ENCODE data around the gene SORCS2. TPM values are rescaled to one million over a fixed set of nuclear protein-coding genes. Genes with fewer than 3 reads are reported as not detected.

The SORCS2 gene
- total RNA-seq, 2 donors from 2014 or later, result 1.0 to 4.4 TPM

DNA sequence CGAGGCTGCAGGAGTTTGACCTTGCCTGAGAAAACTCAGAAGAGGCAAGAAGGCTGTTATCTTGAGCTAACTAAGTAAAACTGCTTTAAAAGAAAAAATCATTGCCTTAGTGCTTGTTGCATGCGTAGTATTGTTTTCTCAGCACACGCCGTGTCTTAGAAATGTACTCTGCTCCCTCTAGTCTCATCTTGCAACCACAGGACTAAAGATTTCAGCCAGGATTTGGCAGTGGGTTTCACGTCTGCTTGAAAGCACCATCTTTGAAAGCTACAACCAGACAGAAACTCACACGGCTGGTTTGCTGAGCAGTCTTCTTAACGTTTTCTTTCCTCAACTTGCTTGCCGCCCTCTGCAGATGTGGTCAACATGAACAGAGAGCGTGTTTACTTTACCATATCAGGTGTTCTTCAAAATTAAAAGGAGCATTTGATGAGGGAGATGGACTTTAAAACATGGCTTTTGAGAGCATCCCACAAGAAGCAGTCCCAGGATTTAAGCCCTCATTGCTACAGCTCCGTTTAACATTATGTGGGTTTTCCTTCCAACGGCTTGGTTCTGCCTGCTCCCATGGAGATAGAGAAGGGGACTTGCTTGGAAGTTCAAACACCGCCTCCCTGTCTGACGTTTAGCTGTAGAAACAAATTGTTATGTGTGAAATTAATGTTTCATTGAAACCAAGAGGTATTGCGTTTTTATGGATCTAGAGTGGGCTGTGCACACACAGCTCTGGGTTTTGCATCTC, 3.4 kb downstream of the SORCS2 start:
- no peaks in the 10 kb centered on the region for H3K36me3 ChIP-seq
- no peak overlapping the region for H3K4me3 ChIP-seq
- no peak overlapping the region for H3K27ac ChIP-seq
- no peak for DNase-seq (ENCODE audit: low spot score)
- 28% methylated on average over 14 of the region's 14 CpGs for WGBS
- intact Hi-C loops (cut with DNase I), result loop anchor here (10.0 kb wide), 2 partner anchors 269 to 789 kb away; no protein-coding TSS in a partner anchor
- peaks cover 3% of the 10 kb centered on the region for H3K4me1 ChIP-seq (replicated peaks)
- TF ChIP-seq POLR2A (IDR thresholded peaks at IDR 0.05) (no peak), CTCF (IDR thresholded peaks at IDR 0.05) (no peak), POLR2AphosphoS5 (IDR thresholded peaks at IDR 0.05) (no peak)
- no peaks in the 10 kb centered on the region for H3K9me3 ChIP-seq
- H3K27me3 ChIP-seq (replicated peaks; ENCODE audit: insufficient read depth), result peaks cover 11% of the 10 kb centered on the region

DNA sequence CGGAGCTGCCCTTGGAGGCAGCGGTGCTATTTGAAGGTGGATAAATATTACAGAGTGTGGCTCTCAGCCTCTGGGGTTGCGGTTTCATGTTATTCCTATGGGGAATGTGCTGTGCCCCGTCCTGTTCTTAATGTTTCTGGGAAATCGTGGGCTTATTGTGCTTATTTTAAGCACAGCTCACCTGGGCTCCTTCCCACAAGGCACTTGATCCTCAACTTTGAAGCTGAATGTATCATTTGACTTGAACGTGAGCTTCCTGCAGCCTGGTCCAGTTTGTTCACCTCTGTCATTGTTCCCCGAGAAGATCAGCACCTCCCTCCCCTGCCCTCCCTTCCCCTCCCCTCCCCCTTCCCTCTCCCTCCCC, 3.9 kb downstream of the SORCS2 start:
- WGBS, result 20% methylated on average over 7 of the region's 7 CpGs
- Histone ChIP-seq H3K27ac (no peak overlapping the region), H3K4me1 (replicated peaks) (peaks cover 3% of the 10 kb centered on the region), H3K9me3 (no peaks in the 10 kb centered on the region), H3K4me3 (no peak overlapping the region), H3K36me3 (no peaks in the 10 kb centered on the region), H3K27me3 (replicated peaks; ENCODE audit: insufficient read depth) (peaks cover 11% of the 10 kb centered on the region)
- TF ChIP-seq POLR2AphosphoS5 (IDR thresholded peaks at IDR 0.05) (no peak), CTCF (IDR thresholded peaks at IDR 0.05) (no peak), POLR2A (IDR thresholded peaks at IDR 0.05) (no peak)
- DNase-seq (ENCODE audit: low spot score), result no peak
- intact Hi-C loops (cut with DNase I), result loop anchor here (10.0 kb wide), 2 partner anchors 269 to 789 kb away; no protein-coding TSS in a partner anchor

GRCh38 chr4:7196736-7197135, 4.4 kb downstream of the SORCS2 start:
- intact Hi-C loops (cut with DNase I), result loop anchor here (10.0 kb wide), 2 partner anchors 268 to 788 kb away; no protein-coding TSS in a partner anchor
- Histone ChIP-seq H3K4me1 (replicated peaks) (peaks cover 3% of the 10 kb centered on the region), H3K4me3 (no peak overlapping the region), H3K9me3 (no peaks in the 10 kb centered on the region), H3K27me3 (replicated peaks; ENCODE audit: insufficient read depth) (peaks cover 11% of the 10 kb centered on the region), H3K36me3 (no peaks in the 10 kb centered on the region), H3K27ac (no peak overlapping the region)
- 63% methylated on average over 5 of the region's 5 CpGs for WGBS
- DNase-seq (ENCODE audit: low spot score), result no peak
- TF ChIP-seq POLR2AphosphoS5 (IDR thresholded peaks at IDR 0.05) (no peak), CTCF (IDR thresholded peaks at IDR 0.05) (no peak), POLR2A (IDR thresholded peaks at IDR 0.05) (no peak)

DNA sequence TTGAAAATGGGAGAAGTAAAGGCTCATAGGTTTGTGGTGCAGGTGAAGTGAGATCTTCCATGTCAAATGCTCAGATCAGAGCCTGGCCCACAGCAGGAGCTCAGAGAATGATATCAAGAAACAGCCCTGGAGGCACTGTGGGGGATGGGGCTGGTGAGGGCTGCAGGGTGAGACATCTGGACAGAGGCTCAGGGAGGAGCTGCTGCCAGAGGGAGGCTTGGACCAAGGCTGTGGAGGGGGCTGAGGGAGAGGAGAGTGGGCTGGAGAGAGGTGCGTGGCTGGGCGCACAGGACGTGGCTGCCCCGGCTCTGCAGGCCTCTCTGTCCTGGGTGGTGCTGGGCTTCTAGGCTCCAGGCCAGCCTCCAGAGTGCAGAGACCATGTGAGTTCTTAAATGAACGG, 5.6 kb downstream of the SORCS2 start:
- Histone ChIP-seq H3K27ac (no peak overlapping the region), H3K27me3 (replicated peaks; ENCODE audit: insufficient read depth) (peaks cover 11% of the 10 kb centered on the region)
- intact Hi-C loops (cut with DNase I), result loop anchor here (10.0 kb wide), 2 partner anchors 267 to 787 kb away; no protein-coding TSS in a partner anchor

More for the DNA sequence above, 5.6 kb downstream of the SORCS2 start:
- H3K36me3 ChIP-seq, result no peaks in the 10 kb centered on the region
- DNase-seq (ENCODE audit: low spot score), result no peak
- TF ChIP-seq POLR2A (IDR thresholded peaks at IDR 0.05) (no peak), CTCF (IDR thresholded peaks at IDR 0.05) (no peak), POLR2AphosphoS5 (IDR thresholded peaks at IDR 0.05) (no peak)
- peaks cover 3% of the 10 kb centered on the region for H3K4me1 ChIP-seq (replicated peaks)
- no peak overlapping the region for H3K4me3 ChIP-seq
- 86% methylated on average over 5 of the region's 5 CpGs for WGBS
- no peaks in the 10 kb centered on the region for H3K9me3 ChIP-seq

Measured in prostate gland (tissue), 2 donors.